OCI-LY7 (cell line): ENCODE data around the gene AIFM1. TPM values are rescaled to one million over a fixed set of nuclear protein-coding genes. Genes with fewer than 3 reads are reported as not detected.

Source experiments
- BruUV-seq: library from RNA; stranded (reverse); fragments of 400-500 nt; replicated peaks from 2 replicates; lab custom pipeline; 2021; lab: Mats Ljungman, UMichigan
- CTCF ChIA-PET: fragments of 300-600 bp; sonication (Branson Sonifier 250); formaldehyde crosslinking; loops from one replicate; lab custom pipeline; 2022; ENCODE audit warnings: antibody characterized with exemption; ENCODE audit not compliant: unreplicated experiment; lab: Charles Lee
- POLR2A ChIA-PET: fragments of 300-600 bp; sonication (Branson Sonifier 250); formaldehyde crosslinking; loops from one replicate; lab custom pipeline; 2022; ENCODE audit warnings: antibody characterized with exemption; lab: Charles Lee
- DNase-seq: peaks from one replicate; pipeline ENCODE4 v3.0.0-alpha.2; 2015; ENCODE audit warnings: low spot score
- H2AFZ ChIP-seq: fragments of 200-600 bp; sonication (generic), shearing (Covaris generic); 2 replicates; pipeline ENCODE4 v1.6.1; 2014; ENCODE audit warnings: mild to moderate bottlenecking, antibody characterized with exemption, low read length, moderate library complexity
- H3K27ac ChIP-seq: fragments of 200-600 bp; sonication (generic); 2 replicates; pipeline ENCODE4 v1.5.1; 2014; ENCODE audit warnings: mixed run types, low read depth, mild to moderate bottlenecking, moderate library complexity, low read length, inconsistent platforms; ENCODE audit not compliant: poor library complexity, severe bottlenecking
- H3K36me3 ChIP-seq: fragments of 200-600 bp; sonication (generic); 2 replicates; pipeline ENCODE4 v1.6.1; 2014; ENCODE audit warnings: mild to moderate bottlenecking, antibody characterized with exemption, low read length, moderate library complexity, mixed read lengths; ENCODE audit not compliant: insufficient read depth
- H3K4me1 ChIP-seq: fragments of 200-600 bp; sonication (generic); 2 replicates; pipeline ENCODE4 v1.5.1; 2014; ENCODE audit warnings: mild to moderate bottlenecking, low read length; ENCODE audit not compliant: insufficient read depth, poor library complexity, severe bottlenecking
- H3K4me2 ChIP-seq: fragments of 200-600 bp; sonication (generic); 2 replicates; pipeline ENCODE4 v1.6.1; 2014; ENCODE audit warnings: mild to moderate bottlenecking, low read length
- H3K4me3 ChIP-seq: fragments of 200-600 bp; sonication (generic); 2 replicates; pipeline ENCODE4 v1.5.1; 2014; ENCODE audit warnings: mild to moderate bottlenecking, low read depth, low read length; ENCODE audit not compliant: poor library complexity, severe bottlenecking
- H3K79me2 ChIP-seq: fragments of 200-600 bp; sonication (generic); 2 replicates; pipeline ENCODE4 v1.6.1; 2016; ENCODE audit warnings: low read depth, mild to moderate bottlenecking, low read length, moderate library complexity, mixed read lengths; ENCODE audit not compliant: insufficient read depth
- H3K9me2 ChIP-seq: fragments of 200-600 bp; sonication (generic); 2 replicates; pipeline ENCODE4 v1.6.1; 2016; ENCODE audit warnings: mild to moderate bottlenecking, low read length, mixed read lengths; ENCODE audit not compliant: insufficient read depth
- H3K9me3 ChIP-seq: fragments of 200-600 bp; sonication (generic); 2 replicates; pipeline ENCODE4 v1.6.1; 2014; ENCODE audit warnings: mild to moderate bottlenecking, mixed run types, low read length, mixed read lengths
- H4K20me1 ChIP-seq: fragments of 200-600 bp; sonication (generic); 2 replicates; pipeline ENCODE4 v1.6.1; 2014; ENCODE audit warnings: mild to moderate bottlenecking, antibody characterized with exemption, low read length, moderate library complexity, mixed read lengths; ENCODE audit not compliant: insufficient read depth
- CTCF ChIP-seq: fragments of 200-600 bp; sonication (generic); conservative IDR thresholded peaks from 2 replicates; pipeline ENCODE4 v1.5.1; 2014; ENCODE audit warnings: mild to moderate bottlenecking, antibody characterized with exemption, low read length, moderate library complexity, mixed read lengths
- EZH2phosphoT487 ChIP-seq: fragments of 200-600 bp; sonication (generic); IDR thresholded peaks from 2 replicates; pipeline ENCODE4 v1.6.1; 2018; ENCODE audit warnings: low read depth, borderline replicate concordance, mild to moderate bottlenecking, mixed run types, antibody characterized with exemption, low read length, moderate library complexity, mixed read lengths
- intact Hi-C: fragments of 100-400 bp; cut with micrococcal nuclease; formaldehyde crosslinking; loops from one replicate; pipeline ENCODE4 v1.10.0; 2022; ENCODE audit not compliant: unreplicated experiment
- total RNA-seq, 2 experiments: library from RNA; depleted of rRNA in 1 of 2; stranded (reverse); fragments of >200 nt in 1 of 2; shearing (Covaris generic) in 1 of 2; gene quantifications; 2 replicates each; pipeline ENCODE4 v1.2.3, GENCODE V29; 2014 to 2022

The AIFM1 gene
- total RNA-seq, 2 experiments from 2014 or later, result 23.1 to 45.7 TPM

GRCh38 chrX:130084631-130085237 is 80.9 kb downstream of the AIFM1 start:
- Histone ChIP-seq H3K27ac (peak overlapping the region; percentile 93), H3K4me2 (peak overlapping the region; percentile 84), H3K4me3 (peak overlapping the region; percentile 56), H3K9me2 (no peaks in the 10 kb centered on the region), H3K4me1 (peaks cover 81% of the 10 kb centered on the region), H3K9me3 (no peaks in the 10 kb centered on the region), H2AFZ (no peak overlapping the region), H3K79me2 (peaks cover 45% of the 10 kb centered on the region; the same call in 1 of the 2 replicates), H4K20me1 (no peaks in the 10 kb centered on the region), H3K36me3 (peaks cover 3% of the 10 kb centered on the region; the same call in 1 of the 2 replicates)
- no TSS peak for BruUV-seq
- ChIA-PET CTCF (interaction anchor here (1.0 to 1.1 kb wide), 4 partner anchors 25 to 86 kb away, joined by 3 to 5 read pairs (median 4); partner anchors contain the start of gene AIFM1), POLR2A (interaction anchor here (0.6 to 0.8 kb wide), 4 partner anchors 37 to 89 kb away, joined by 3 to 5 read pairs (median 4); no protein-coding TSS in a partner anchor)
- intact Hi-C loops, result loop anchor here (1.0 to 10.0 kb wide), 2 partner anchors 26 to 310 kb away; partner anchors contain the start of genes ELF4 and SASH3
- peak; percentile 73 for DNase-seq
- TF ChIP-seq EZH2phosphoT487 (no peak), CTCF (no peak)

DNA sequence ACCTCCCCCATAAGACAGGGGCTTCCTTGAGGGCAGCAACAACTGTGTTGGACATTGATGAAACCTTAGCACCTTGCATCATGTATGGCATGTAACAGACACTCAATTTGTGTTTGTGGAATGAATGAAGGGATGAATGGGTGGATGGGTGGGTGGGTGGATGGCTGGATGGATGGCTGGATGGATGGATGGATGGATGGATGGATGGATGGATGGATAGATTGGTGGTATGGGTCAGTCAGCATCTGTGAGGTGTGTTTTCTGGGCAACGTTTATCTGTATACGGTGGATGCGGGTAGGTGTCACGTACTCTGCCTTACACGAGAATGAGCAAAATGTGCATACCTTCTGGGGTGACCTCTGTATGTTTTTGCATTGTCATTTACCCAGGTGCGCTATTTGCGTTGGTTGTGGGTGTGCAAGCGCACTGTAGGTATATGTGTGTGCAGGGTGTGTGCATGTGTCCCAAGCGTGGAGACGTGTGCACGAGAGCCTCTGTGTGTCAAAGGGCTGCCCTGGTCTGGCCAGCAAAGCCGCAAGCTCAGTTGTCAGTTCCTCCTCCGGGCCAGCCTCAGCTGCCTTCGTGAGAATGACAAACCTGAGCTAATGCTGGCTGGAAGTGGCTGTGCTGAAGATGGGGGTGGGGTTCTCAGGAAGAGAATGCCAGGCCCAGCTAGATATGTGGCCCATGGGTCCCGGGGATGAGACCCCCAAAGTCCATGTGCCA is 81.8 kb downstream of the AIFM1 start:
- H3K27ac ChIP-seq, result peak overlapping the region; percentile 93

More for the DNA sequence above, 81.8 kb downstream of the AIFM1 start:
- Histone ChIP-seq H3K4me1 (peaks cover 76% of the 10 kb centered on the region), H2AFZ (no peak overlapping the region), H4K20me1 (no peaks in the 10 kb centered on the region), H3K4me2 (peak overlapping the region; percentile 84), H3K9me3 (no peaks in the 10 kb centered on the region), H3K9me2 (no peaks in the 10 kb centered on the region), H3K4me3 (peak overlapping the region; percentile 56), H3K79me2 (peaks cover 41% of the 10 kb centered on the region; the same call in 1 of the 2 replicates), H3K36me3 (peaks cover 7% of the 10 kb centered on the region; the same call in 1 of the 2 replicates)
- CTCF ChIA-PET, result interaction anchor here (1.0 to 1.1 kb wide), 4 partner anchors 26 to 87 kb away, joined by 3 to 5 read pairs (median 4); partner anchors contain the start of gene AIFM1
- intact Hi-C loops, result loop anchor here (2.0 to 10.0 kb wide), 2 partner anchors 83 to 309 kb away; partner anchors contain the start of gene SASH3
- DNase-seq, result peak; percentile 49
- POLR2A ChIA-PET, result interaction anchor here (0.5 to 0.8 kb wide), 2 partner anchors 21 to 38 kb away, joined by 3 read pairs; no protein-coding TSS in a partner anchor
- TF ChIP-seq CTCF, result no peak
- TF ChIP-seq EZH2phosphoT487, result no peak
- BruUV-seq, result no TSS peak
